ENCODE data around the gene NANOS2.
"Not testable (repeated sequence)": the region's sequence is repeated elsewhere in the genome, so short reads cannot be mapped to it uniquely, and the experiment has no call there.

NANOS2 gene

GRCh38 chr19:45873219-45873772 lies 41.3 kb downstream of the NANOS2 start:
- no peak for DNase-seq

GRCh38 chr19:45872095-45872919 lies 42.3 kb downstream of the NANOS2 start:
- no peak for DNase-seq

- no peak for DNase-seq
Measured at GRCh38 chr19:45870798-45871197, 43.8 kb downstream of the NANOS2 start.

GRCh38 chr19:45867241-45867640 lies 47.3 kb downstream of the NANOS2 start:
- DNase-seq: not testable (repeated sequence)

- no peak for DNase-seq
Measured at GRCh38 chr19:45866400-45867176, 48.0 kb downstream of the NANOS2 start.

- no peak for DNase-seq
Measured at GRCh38 chr19:45865269-45865948, 49.2 kb downstream of the NANOS2 start.

- no peak for DNase-seq
Measured at GRCh38 chr19:45864629-45865082, 49.9 kb downstream of the NANOS2 start.

- DNase-seq: peak; percentile 69
Measured at GRCh38 chr19:45863840-45864628, 50.5 kb downstream of the NANOS2 start, which contains the start of gene FOXA3. Gene FOXA3 (plus strand): TSS chr19:45864326. CDS start chr19:45864457, 131 bp downstream.

- DNase-seq: no peak
Measured at GRCh38 chr19:45863335-45863839, 51.2 kb downstream of the NANOS2 start.
